Activated CD4-positive, CD25-positive, alpha-beta regulatory T cell treated with anti-CD3 and anti-CD28 coated beads, Interleukin-2, amount 50 U/mL, for 72 hours (primary cell): ENCODE results near the gene HEXA.
"Not testable (repeated sequence)": the region's sequence is repeated elsewhere in the genome, so short reads cannot be mapped to it uniquely, and the experiment has no call there.

Experiments used
- DNase-seq: peaks from one replicate; pipeline ENCODE4 v3.0.0; 2021

Gene HEXA

GRCh38 chr15:72375846-72376581 is at the start of gene HEXA:
Gene HEXA (minus strand): TSS chr15:72376014. CDS start chr15:72375972, 42 bp downstream.
- DNase-seq, result peak; percentile 99

- no peak for DNase-seq
Measured at GRCh38 chr15:72423256-72423655, 47.4 kb upstream of the HEXA start.

- DNase-seq, result no peak
Measured at GRCh38 chr15:72421484-72421883, 45.7 kb upstream of the HEXA start.

- DNase-seq, result no peak
Measured at GRCh38 chr15:72420576-72420975, 44.8 kb upstream of the HEXA start.

- DNase-seq, result not testable (repeated sequence)
Measured at GRCh38 chr15:72419768-72420167, 44.0 kb upstream of the HEXA start.

- no peak for DNase-seq
Measured at GRCh38 chr15:72415304-72415703, 39.5 kb upstream of the HEXA start.

GRCh38 chr15:72413337-72413736 is 37.5 kb upstream of the HEXA start:
- DNase-seq, result not testable (repeated sequence)

GRCh38 chr15:72411544-72411943 is 35.7 kb upstream of the HEXA start:
- DNase-seq, result no peak

GRCh38 chr15:72411111-72411510 is 35.3 kb upstream of the HEXA start:
- DNase-seq, result no peak

- no peak for DNase-seq
Measured at GRCh38 chr15:72406936-72407335, 31.1 kb upstream of the HEXA start.

GRCh38 chr15:72404841-72405240 is 29.0 kb upstream of the HEXA start:
- DNase-seq, result no peak

GRCh38 chr15:72404356-72404755 is 28.5 kb upstream of the HEXA start:
- no peak for DNase-seq

GRCh38 chr15:72402726-72403125 is 26.9 kb upstream of the HEXA start:
- no peak for DNase-seq

GRCh38 chr15:72398648-72399047 is 22.8 kb upstream of the HEXA start:
- no peak for DNase-seq

- no peak for DNase-seq
Measured at GRCh38 chr15:72397796-72398588, 22.2 kb upstream of the HEXA start, which contains the start of gene TMEM202. Gene TMEM202 (plus strand): TSS chr15:72398305. CDS start chr15:72398327, 22 bp downstream.

GRCh38 chr15:72396331-72396730 is 20.5 kb upstream of the HEXA start:
- DNase-seq, result not testable (repeated sequence)

GRCh38 chr15:72389231-72389630 is 13.4 kb upstream of the HEXA start:
- DNase-seq, result no peak

GRCh38 chr15:72387741-72388140 is 11.9 kb upstream of the HEXA start:
- DNase-seq, result no peak

GRCh38 chr15:72382146-72382545 is 6.3 kb upstream of the HEXA start:
- no peak for DNase-seq

- no peak for DNase-seq
Measured at GRCh38 chr15:72380743-72381142, 4.9 kb upstream of the HEXA start.

- no peak for DNase-seq
Measured at GRCh38 chr15:72379856-72380430, 4.1 kb upstream of the HEXA start.

- not testable (repeated sequence) for DNase-seq
Measured at GRCh38 chr15:72379106-72379505, 3.3 kb upstream of the HEXA start.

GRCh38 chr15:72377331-72377730 is 1.5 kb upstream of the HEXA start:
- no peak for DNase-seq

- no peak for DNase-seq
Measured at GRCh38 chr15:72375501-72375845, 341 bp downstream of the HEXA start.
